Measurements from ENCODE around the gene COLEC11.

COLEC11 gene

DNA sequence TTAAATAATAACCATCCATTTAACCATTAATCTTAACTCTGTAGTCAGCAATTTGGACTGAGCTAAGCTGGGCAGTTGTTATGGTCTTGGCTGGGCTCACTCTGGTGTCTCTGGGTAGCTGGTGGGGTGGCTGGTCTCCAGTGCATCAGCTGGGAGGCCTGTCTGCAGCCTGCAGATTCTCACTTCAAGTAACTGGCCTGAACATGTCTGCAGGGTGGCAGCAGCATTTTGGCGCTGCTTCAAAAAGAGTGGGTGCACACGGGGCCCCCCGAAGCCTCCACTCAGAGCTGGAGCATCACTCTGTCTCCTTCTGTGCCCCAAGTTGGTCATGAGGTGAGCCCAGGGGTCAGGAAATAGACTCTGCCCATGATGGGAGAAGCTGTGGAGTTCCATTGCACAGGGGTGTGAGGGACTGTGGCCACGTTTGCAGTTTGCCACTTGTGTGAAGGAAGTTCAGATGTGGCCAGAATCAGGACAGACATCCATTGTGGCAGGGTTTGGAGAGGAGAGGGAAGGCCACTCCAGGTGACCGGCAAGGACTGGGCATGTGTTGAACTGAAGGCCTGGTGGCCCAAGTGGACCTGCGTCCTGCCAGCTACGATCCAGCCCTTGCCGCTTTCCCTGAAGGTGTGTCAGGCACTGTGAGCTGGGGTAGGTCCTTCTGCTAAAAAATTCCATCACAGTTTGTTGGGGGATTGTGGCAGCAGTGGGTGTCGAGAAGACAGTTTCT, 58.1 kb downstream of the COLEC11 start:
- FAIRE-seq (no peak), DNase-seq (ENCODE audit: insufficient read length, low spot score) (no peak)
- TF ChIP-seq, protein P1, sequence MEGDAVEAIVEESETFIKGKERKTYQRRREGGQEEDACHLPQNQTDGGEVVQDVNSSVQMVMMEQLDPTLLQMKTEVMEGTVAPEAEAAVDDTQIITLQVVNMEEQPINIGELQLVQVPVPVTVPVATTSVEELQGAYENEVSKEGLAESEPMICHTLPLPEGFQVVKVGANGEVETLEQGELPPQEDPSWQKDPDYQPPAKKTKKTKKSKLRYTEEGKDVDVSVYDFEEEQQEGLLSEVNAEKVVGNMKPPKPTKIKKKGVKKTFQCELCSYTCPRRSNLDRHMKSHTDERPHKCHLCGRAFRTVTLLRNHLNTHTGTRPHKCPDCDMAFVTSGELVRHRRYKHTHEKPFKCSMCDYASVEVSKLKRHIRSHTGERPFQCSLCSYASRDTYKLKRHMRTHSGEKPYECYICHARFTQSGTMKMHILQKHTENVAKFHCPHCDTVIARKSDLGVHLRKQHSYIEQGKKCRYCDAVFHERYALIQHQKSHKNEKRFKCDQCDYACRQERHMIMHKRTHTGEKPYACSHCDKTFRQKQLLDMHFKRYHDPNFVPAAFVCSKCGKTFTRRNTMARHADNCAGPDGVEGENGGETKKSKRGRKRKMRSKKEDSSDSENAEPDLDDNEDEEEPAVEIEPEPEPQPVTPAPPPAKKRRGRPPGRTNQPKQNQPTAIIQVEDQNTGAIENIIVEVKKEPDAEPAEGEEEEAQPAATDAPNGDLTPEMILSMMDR (IDR thresholded peaks at IDR 0.05; ENCODE audit: insufficient read depth, missing control alignments) = no peak

DNA sequence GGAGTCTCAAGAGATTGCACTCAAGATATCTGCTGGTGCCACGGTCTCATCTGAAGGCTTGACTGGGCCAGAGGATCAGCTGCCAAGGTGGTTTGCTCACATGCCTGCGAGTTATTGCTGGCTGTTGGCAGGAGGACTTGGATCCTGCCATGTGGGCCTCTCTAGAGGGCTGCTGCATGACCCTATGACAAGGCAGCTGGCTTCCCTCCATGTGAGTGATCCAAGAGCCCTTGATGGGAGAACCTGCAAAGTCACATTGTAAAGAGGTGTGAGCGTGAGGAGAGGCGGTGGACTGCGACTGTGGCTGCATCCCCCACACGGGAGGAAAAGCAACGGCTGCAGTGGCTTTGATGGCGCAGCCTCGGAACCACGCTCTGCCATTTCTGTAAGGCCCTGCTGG, 59.1 kb downstream of the COLEC11 start:
- FAIRE-seq = no peak
- no peak for DNase-seq (ENCODE audit: insufficient read length, low spot score)
- TF ChIP-seq, protein P1 (IDR thresholded peaks at IDR 0.05; ENCODE audit: insufficient read depth, missing control alignments) = no peak

DNA sequence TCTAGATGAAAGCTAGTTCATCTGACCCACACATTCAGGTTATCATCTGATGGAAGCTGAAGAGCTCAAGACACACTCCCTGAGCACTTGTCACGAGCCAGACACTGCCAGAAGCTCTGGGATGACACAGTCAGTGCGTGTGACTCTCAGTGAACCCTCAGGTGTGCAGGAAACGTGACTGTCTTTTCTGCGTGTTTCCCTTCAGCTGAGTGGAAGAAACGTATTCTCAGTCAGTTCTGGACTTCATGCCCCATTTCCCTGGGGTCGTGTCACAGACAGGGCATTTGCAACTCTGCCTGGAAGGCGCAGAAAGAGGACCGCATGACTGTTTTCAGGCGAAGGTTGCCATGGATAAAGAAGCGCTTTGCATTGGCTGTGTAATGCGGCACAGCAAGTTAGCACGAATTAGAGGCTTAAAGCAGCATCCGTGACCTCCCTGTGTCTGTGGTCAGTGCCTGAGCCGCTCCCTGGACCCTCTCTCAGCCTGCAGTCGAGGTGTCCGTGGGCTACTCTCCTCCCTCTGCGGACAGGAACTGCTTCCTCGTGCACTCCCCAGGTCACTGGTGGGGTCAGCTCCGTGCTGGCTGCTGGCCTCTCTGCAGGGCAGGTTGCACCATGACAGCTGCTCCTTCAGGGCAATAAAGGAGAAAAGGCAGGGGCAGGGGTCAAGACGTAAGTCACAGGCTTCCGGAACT, 59.8 kb downstream of the COLEC11 start:
- no peak for FAIRE-seq

DNA sequence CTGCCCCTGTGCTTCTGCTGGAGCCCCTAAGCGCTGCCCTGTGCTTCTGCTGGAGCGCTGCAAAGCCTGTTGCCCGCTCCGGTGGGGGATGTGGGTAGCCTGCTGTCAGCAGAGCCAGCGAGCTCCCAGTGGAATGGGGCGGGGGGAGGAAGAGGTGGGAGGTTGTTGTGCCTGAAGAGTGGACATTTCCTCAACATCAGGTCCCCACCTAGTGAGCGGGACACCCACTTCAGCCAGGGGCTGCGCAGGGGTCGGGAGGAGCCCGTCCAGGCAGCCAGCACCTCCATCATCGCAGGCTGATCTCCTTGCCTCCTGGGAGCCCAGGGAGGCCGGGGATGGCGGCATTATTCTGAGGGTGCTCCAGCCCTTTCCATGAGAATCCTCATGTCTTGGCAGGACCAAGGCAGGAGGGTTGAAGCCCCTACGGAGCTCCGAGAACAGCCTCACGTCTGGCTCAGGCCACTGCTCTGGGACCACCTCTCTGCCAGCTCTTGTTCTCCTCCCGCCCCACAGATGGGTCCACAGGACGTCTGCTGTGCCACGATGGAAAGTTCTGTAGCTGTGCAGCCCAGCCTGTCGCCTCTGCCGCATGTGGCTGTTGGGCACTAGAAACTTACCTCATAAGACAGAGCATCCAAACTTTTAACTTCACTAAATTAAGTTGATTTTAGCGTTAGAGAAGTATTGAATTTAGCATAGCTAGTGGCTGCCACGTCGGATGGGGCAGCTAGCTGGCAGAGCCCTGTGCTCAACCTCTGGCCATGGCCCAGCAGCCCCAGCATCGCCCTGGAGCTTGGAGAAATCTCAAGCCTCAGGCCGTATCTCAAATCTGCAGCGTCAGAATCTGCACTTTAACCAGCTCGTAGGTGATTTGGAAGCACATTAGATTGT, 61.2 kb downstream of the COLEC11 start:
- TF ChIP-seq, protein P1 (IDR thresholded peaks at IDR 0.05; ENCODE audit: insufficient read depth, missing control alignments) = no peak
- FAIRE-seq = no peak
- no peak for DNase-seq (ENCODE audit: insufficient read length, low spot score)

More for the DNA sequence above, 59.8 kb downstream of the COLEC11 start:
- TF ChIP-seq, protein P1 (IDR thresholded peaks at IDR 0.05; ENCODE audit: insufficient read depth, missing control alignments) = no peak
- DNase-seq (ENCODE audit: insufficient read length, low spot score) = no peak

DNA sequence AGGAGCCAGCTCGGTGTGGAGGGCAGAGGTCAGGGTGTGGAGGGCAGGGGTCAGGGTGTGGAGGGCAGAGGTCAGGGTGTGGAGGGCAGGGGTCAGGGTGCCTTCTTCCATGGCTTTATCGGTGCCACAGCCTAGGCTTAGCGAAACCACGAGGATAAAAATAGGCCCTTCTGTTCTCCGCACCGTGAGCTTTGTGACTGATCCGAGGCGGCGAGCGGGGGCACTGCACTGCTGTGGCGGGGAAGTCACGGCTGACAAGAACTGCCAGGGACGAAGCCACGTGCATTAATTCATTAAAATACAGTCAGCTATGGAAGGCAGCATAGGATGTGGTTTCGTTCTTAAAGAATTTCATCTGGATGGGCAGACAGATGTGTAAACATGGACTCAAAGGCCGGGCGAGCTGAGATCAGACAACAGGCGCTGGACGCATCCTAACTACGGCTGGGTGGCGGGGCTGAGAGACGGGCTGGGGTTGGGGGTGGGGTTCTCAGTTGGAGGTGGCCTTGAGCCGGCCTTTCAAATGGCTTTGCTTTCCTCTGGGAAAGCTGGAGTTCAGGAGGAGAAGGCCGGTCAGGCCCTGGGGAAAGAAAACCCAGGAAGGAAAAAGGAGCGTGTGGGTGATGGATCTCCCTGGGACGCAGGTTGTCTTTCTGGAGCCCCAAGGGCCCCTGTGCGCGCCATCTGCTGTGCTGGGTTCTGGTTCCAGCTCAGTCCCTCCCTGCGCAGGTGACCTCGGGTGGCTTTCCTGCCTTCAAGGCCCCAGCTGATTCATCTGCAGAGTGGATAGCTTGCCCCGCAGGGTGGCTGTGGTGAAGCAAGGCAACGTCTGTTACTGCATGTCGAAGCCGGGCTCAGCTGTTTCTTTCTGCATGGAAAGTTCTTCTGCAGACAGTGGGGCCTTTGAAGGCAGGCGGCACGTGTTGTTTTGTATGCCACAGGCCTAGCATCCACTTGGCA, 62.1 kb downstream of the COLEC11 start:
- TF ChIP-seq, protein P1 (IDR thresholded peaks at IDR 0.05; ENCODE audit: insufficient read depth, missing control alignments) = no peak
- DNase-seq (ENCODE audit: insufficient read length, low spot score) = no peak
- no peak for FAIRE-seq

DNA sequence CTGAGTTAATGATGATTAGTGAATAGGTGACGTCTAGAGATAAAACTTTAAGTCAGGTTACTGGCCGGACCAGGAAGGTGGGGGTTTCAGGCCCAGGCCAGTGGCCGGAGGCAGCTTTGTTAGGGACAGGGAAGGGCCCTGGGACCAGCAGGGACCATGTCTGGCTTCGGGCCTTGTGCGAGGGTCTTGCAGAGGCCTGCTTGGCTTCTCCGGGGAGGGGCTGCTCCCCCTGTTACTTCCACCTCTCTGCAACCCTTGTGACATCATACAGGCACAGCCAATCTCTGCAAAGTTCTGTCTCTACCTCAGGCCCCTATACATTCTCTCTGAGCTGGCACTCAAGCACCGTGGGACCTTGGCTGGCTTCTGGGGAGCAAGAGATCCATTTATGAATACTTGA, 63.0 kb downstream of the COLEC11 start, which contains the start of gene ALLC:
ALLC (plus strand) TSS at position 320 of the 400 bp plus-strand sequence. CDS start 12,958 bp downstream, outside the sequence.
- no peak for FAIRE-seq
- no peak for DNase-seq (ENCODE audit: insufficient read length, low spot score)
- TF ChIP-seq, protein P1 (IDR thresholded peaks at IDR 0.05; ENCODE audit: insufficient read depth, missing control alignments) = no peak

Measured in D721Med (cell line).